Measurements from ENCODE around the gene DTNBP1.

DTNBP1 gene

GRCh38 chr6:15588971-15589634, 73.7 kb downstream of the DTNBP1 start:
- DNase-seq (ENCODE audit: low spot score) = no peak

DNA sequence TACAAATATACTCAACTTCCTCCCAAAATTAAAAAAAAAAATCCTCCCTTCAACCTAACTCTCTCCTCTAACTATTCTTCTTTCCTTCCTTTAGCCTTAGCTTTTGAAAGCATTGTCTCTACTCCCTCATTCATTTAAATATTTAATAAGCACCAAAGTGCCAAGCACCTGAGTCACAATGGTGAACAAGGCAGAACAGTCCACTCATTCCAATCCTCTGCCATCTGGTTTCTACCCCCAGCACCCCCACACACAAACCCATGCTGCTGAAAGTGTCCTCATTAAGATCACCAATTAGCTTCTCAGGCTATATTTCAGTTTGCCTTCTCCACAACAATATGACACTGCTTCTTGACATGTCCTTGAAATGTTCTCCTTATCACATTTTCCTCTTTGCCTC, 76.3 kb downstream of the DTNBP1 start:
- no peak for DNase-seq (ENCODE audit: low spot score)

- no peak for DNase-seq (ENCODE audit: low spot score)
These were observed 77.0 kb downstream of the DTNBP1 start for GRCh38 chr6:15585760-15586214.

- DNase-seq (ENCODE audit: low spot score) = no peak
These were observed 80.3 kb downstream of the DTNBP1 start for GRCh38 chr6:15582499-15582898.

DNA sequence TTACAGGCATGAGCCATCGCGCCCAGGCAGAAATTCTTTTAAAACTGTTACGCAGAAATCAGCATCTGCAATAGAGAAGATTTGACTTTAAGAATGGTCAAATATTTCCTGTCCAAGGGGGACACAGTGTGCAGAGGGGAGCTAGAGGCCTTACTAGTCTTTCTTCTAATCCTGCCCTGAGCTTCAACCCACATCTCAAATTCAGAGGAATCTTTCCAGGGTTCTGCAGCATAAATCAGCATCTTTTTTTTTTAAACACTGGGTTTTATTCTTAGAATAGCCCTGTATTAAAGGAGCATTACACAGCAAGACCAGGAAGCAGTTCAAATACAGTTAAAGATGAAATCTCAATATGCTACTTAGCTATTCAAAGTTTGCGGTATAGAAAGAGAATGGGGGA, 81.1 kb downstream of the DTNBP1 start:
- DNase-seq (ENCODE audit: low spot score) = no peak

GRCh38 chr6:15580326-15580725, 82.5 kb downstream of the DTNBP1 start:
- no peak for DNase-seq (ENCODE audit: low spot score)

- DNase-seq (ENCODE audit: low spot score) = no peak
These were observed 84.0 kb downstream of the DTNBP1 start for GRCh38 chr6:15578716-15579391.

DNA sequence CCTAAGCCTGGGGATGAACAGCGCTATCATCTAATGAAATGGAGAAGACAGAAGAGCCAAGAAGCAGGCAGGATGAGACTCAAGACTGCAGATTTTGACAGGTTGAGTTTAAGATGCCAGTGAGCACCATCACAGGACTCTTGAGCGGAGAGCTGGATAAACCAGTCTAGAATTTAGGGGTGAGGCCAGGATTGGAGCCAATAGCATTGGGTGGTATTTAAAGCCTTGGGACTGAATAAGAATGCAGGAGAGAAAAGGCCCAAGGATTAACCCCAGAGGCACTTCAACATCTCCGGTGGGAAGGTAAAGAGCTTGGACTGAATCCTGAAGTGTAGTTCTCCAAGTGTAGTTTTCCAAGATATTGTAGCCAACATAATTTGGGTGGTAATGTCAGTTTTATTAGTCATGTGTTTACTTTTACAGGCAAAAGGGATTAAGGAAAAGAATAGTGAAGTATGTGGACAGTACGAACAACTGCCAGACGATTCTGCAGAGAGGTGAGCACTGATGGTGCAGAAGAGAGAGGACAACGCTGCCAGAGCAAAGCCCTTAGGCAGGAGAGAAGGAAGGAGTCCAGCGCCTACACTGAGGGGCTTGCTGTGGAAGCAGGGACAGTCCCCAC, 85.2 kb downstream of the DTNBP1 start:
- DNase-seq (ENCODE audit: low spot score) = no peak

DNA sequence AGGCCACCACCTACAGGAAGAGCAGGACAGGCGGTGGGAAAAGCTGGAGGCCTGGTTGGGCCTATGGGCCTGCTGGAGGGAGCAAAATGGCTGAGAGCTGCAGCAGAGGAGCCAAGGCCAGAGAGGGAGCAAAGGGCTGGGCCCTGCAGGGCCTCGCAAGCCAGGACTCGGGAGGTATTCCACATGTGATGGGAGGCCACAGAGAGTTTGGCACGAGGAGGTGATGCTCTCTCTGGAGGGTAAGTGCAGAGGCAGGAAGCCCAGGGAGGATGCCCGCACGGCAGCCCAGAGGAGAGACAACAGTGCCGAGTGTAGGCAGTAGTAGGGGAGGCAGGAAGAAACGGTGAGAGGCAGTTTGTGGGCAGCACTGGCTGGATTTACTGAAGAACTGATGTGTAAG, 85.7 kb downstream of the DTNBP1 start:
- no peak for DNase-seq (ENCODE audit: low spot score)

DNA sequence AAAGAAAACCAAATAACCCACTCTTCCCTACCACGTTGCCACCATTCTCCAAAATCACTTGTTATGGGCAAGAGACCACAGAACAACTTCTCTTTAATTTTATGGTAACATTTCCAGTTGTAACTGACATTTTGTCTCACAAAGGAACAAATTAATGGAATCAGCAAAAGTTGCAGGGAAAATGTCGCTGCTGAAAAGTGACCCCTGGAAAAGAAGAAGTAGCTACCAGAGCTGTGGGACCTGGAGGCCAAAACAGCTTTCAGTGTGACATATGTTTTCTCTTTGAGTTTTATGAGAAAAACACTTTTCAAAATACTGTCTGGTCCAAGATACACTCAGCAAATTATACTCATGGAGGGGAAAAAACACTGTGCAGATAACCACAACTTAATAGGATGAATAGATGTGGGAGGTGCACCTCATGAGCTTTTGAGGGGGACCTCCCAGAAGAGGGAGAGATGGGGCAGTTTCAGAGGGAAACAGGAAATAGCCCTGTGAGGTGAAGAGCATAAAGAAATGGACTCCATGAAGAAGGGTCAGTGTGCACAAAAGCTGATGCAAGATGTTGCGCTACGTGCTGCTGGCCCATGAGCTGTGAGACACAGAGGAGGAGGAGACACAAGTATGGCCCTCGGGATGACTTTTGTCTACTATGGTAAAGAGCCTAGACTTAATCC, 87.3 kb downstream of the DTNBP1 start:
- no peak for DNase-seq (ENCODE audit: low spot score)

DNA sequence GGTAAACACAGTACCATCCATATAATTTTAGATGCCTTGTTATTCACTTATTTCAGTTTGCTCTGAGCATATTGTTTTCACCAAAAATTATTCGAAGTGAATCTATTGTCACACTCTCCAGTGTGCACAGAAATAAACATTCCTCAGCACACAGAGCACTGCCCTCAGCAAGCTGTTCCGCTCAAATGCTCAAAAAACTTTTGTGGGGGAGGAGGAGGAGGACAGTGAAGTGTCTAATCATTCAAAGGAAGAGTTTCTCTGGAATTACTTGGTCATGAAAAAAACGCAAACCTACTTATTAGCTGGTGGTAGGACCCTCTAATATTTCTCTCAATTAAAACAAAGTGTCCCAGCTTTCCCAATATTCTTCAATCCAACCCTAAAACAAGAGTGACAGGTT, 88.3 kb downstream of the DTNBP1 start:
- DNase-seq (ENCODE audit: low spot score) = no peak

GRCh38 chr6:15574023-15574422, 88.8 kb downstream of the DTNBP1 start:
- DNase-seq (ENCODE audit: low spot score) = no peak

GRCh38 chr6:15573384-15573783, 89.4 kb downstream of the DTNBP1 start:
- DNase-seq (ENCODE audit: low spot score) = no peak

GRCh38 chr6:15572296-15573016, 90.4 kb downstream of the DTNBP1 start:
- no peak for DNase-seq (ENCODE audit: low spot score)

DNA sequence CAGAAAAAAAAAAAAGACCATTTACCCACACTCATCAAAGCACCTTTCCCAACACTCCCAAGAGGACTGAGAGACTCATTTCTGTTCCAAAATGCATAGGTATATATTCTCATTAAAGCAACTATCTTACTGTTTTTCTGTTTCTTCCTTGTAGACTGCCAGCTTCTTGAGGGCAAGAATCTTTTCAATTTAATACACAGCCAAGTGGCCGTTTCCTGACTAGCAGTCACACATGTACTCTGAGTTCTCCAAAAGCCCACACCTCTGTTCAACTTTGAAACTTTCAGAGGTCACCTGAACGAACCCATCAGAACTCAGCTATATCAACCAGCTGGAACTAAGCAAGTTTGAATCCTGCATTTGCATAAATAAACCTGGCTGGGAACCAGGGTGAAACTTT, 92.7 kb downstream of the DTNBP1 start:
- no peak for DNase-seq (ENCODE audit: low spot score)

DNA sequence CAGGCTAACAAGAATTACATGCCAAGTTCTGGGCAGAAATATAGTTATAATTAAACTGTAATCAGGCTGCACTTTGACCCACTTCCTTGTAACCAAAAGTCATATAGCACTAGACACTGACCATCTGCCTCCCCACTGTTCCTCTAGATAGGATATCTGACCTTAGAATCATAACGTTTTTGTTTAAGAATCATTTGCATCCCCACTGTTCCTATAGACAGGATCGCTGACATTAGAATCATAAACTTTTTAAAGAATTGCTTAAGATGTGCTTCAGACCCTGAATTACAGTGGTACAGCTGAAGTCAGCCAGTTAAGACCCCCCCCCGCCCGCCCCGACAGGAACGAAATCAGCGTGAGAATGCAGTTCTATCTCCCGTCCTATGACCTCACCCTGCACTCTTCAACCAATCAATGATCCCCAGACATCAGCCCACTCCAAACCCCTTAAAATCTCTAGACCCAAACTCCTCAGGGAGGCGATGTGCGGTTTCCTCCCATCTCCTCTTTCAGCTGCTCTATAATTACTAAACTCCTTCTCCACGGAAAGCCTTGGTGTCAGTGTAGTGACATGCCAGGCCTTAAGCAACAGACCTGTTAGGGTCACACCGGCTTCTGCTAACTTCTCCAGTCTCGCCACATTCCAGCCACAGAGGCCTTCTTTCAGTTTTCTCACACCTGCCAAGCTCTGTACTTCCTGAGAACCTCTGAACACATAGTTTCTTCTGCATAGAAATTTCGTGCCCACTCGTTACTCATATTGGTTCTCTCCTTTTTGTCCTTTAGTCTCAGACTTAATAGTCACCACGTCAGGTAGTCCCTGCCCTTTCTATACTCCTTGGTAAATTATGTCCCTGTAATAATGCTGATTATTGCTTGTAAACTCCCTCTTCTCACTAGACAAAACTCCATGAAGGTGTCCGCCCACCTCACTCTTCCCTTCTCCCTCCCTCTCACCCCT, 93.5 kb downstream of the DTNBP1 start:
- no peak for DNase-seq (ENCODE audit: low spot score)

DNA sequence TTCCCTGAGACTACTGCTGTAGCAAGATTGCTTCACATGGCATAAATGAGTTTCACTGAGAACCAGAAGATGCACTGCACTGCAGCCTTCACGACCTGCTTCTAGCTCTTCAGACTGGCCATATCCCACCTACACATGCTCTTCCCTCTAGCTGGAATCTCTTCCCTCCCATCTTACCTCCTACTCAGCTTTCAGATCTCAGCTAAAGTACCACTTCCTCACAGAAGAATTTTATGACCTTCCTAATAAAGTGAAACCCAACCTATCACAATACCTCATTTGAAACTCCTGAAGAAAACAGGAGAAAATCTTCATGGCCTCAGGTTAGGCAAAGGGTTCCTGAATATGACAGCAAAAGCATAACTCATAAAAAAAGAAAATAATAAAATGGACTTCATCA, 99.9 kb downstream of the DTNBP1 start:
- no peak for DNase-seq (ENCODE audit: low spot score)

GRCh38 chr6:15561447-15562199, 101.2 kb downstream of the DTNBP1 start:
- DNase-seq (ENCODE audit: low spot score) = no peak

DNA sequence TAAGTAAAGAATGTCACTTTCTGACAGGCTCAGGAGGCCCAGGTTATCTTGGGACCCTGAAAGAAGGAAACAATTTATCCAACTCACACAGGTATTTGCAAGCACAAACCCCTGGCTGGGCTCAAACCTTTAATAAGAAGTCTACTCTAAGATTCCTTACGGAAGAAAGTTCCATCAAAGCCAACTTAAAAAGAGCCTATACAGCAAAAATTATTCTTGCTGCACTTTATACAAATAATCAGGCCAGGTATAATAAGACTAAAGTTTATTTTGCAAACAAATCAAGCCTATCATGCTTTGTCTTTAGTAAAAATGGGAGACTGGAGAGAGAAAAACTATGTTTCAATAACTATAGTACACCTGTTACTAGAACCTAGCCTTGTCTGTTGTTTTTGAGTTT, 102.1 kb downstream of the DTNBP1 start:
- no peak for DNase-seq (ENCODE audit: low spot score)

- no peak for DNase-seq (ENCODE audit: low spot score)
These were observed 105.7 kb downstream of the DTNBP1 start for GRCh38 chr6:15557174-15557573.

Data from left forelimb (tissue), 1 donor.